VCaP (cell line): ENCODE data around the gene GRID2.

Experiments
- H3K27ac ChIP-seq: fragments of 450-650 bp; 2 replicates; pipeline ENCODE4 v1.5.1; 2017
- CTCF ChIP-seq: fragments of 450-650 bp; conservative IDR thresholded peaks from 2 replicates; pipeline ENCODE4 v1.5.1; 2017; ENCODE audit warnings: mild to moderate bottlenecking, moderate library complexity

Gene GRID2

GRCh38 chr4:93031431-93032098 lies 727.8 kb downstream of the GRID2 start:
- H3K27ac ChIP-seq, result no peak overlapping the region
- TF ChIP-seq CTCF, result no peak

DNA sequence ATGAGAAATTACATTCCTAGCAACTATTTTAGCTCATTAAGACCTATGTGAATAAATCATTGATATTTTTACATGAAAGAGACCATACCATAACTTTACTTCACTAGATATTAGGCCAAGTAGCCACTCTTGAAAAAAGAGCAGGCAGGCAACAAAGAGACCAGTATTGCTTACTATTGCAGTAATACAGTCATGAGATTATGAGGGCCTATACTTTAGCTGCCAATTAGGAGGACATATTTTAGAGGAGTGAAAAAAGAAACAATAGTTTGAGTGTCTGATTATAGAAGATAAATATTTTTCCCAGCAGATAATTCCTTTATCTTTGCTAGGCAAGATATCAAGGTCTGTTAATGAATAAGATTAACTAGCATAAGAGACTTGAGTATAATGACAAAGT lies 739.0 kb downstream of the GRID2 start:
- no peak for TF ChIP-seq CTCF
- H3K27ac ChIP-seq, result no peak overlapping the region

- TF ChIP-seq CTCF, result no peak
- H3K27ac ChIP-seq, result no peak overlapping the region
These were observed 749.4 kb downstream of the GRID2 start for GRCh38 chr4:93053140-93053539.

GRCh38 chr4:93061826-93062225 lies 758.1 kb downstream of the GRID2 start:
- TF ChIP-seq CTCF, result no peak
- H3K27ac ChIP-seq, result no peak overlapping the region

DNA sequence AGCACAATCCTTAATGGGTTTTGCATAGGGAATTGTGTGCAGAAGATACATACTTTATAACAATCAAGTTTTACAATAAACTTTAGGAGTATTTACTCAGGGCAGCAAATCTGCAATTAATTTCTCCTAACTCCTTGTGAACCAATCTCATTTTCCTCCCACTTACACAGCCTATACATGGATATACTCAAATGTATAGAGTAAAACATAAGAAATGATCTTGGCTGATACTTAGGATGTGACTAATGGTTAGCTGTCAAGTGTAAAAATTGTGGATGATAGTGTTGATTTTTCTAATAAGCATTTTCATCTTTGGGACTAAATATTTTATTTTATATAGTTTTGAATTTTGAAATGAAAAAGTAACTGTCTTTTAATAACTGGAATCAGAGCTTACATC lies 759.6 kb downstream of the GRID2 start:
- no peak for TF ChIP-seq CTCF
- no peak overlapping the region for H3K27ac ChIP-seq

- no peak overlapping the region for H3K27ac ChIP-seq
- TF ChIP-seq CTCF, result no peak
These were observed 762.0 kb downstream of the GRID2 start for GRCh38 chr4:93065790-93066189.

DNA sequence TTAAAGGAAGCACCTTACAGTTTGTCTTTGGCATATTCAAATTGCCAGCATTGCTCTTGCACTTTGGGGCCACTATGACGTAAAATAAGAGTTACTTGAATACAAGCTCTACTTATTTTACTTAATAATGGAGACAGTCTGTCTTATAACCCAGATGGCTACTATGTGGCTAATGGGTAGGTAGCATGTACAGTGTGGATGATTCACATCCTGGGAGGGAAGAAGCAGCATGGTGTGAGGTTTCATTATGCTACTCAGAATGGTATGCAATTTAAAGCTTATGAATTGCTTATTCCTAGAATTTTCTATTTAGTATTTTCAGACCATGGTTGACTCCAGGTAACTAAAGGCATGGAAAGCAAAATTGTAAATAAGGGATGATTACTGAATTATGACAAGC lies 763.0 kb downstream of the GRID2 start:
- TF ChIP-seq CTCF, result no peak
- H3K27ac ChIP-seq, result no peak overlapping the region
